Stimulated activated naive CD8-positive, alpha-beta T cell treated with anti-CD3 and anti-CD28 coated beads, Interleukin-15, Interleukin-2, amounts not matched to agents 100 ng/mL and 50 ng/mL, for 24 hours (primary cell): ENCODE measurements around the gene GNPNAT1.
A peak's percentile ranks its signal among the peaks of the same experiment; 100 is the strongest.

Experiments
- H3K27ac Mint-ChIP-seq: one replicate; pipeline ENCODE4 v1.8.0; 2021; ENCODE audit warnings: mild to moderate bottlenecking, mixed read lengths
- H3K27me3 Mint-ChIP-seq: one replicate; pipeline ENCODE4 v1.8.0; 2021; ENCODE audit warnings: mixed read lengths
- H3K36me3 Mint-ChIP-seq: one replicate; pipeline ENCODE4 v1.8.0; 2021; ENCODE audit warnings: low read depth, mixed read lengths
- H3K4me1 Mint-ChIP-seq: one replicate; pipeline ENCODE4 v1.8.0; 2021; ENCODE audit warnings: low read depth, mixed read lengths
- H3K4me3 Mint-ChIP-seq: one replicate; pipeline ENCODE4 v1.8.0; 2021; ENCODE audit warnings: mild to moderate bottlenecking, mixed read lengths
- H3K9me3 Mint-ChIP-seq: one replicate; pipeline ENCODE4 v1.8.0; 2021; ENCODE audit warnings: mixed read lengths

Gene GNPNAT1

GRCh38 chr14:52801014-52801712, 9.8 kb upstream of the GNPNAT1 start:
- Mint-ChIP-seq H3K27ac (no peak overlapping the region), H3K4me3 (no peak overlapping the region), H3K36me3 (no peaks in the 10 kb centered on the region), H3K4me1 (peaks cover 5% of the 10 kb centered on the region), H3K27me3 (peaks cover 6% of the 10 kb centered on the region), H3K9me3 (no peaks in the 10 kb centered on the region)

DNA sequence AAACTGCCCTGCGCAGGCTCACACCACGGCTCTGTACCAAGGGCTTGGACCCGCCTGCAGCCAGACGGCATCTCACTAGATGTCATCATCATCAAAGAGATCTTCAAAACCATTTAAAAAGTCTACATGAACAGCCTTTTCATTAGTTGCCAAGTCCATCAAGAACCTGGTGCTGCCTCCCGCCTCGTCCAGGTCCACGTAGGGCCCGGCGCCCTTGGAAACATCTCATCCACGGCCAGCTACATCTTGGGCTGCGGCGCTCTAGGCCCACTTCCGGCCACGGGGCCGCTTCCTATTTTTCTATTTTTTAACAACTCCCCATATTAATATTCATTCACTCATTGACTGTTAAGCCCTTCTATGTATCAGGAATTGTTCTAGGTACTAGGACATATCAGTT, 7.4 kb upstream of the GNPNAT1 start:
- no peaks in the 10 kb centered on the region for H3K9me3 Mint-ChIP-seq
- H3K27ac Mint-ChIP-seq = no peak overlapping the region
- no peaks in the 10 kb centered on the region for H3K36me3 Mint-ChIP-seq
- H3K27me3 Mint-ChIP-seq = peaks cover 6% of the 10 kb centered on the region
- peaks cover 5% of the 10 kb centered on the region for H3K4me1 Mint-ChIP-seq
- no peak overlapping the region for H3K4me3 Mint-ChIP-seq

GRCh38 chr14:52797653-52798052, 6.2 kb upstream of the GNPNAT1 start:
- no peak overlapping the region for H3K4me3 Mint-ChIP-seq
- H3K36me3 Mint-ChIP-seq = no peaks in the 10 kb centered on the region
- H3K9me3 Mint-ChIP-seq = no peaks in the 10 kb centered on the region
- no peak overlapping the region for H3K27ac Mint-ChIP-seq
- peaks cover 6% of the 10 kb centered on the region for H3K27me3 Mint-ChIP-seq
- peaks cover 5% of the 10 kb centered on the region for H3K4me1 Mint-ChIP-seq

- H3K36me3 Mint-ChIP-seq = peaks cover 4% of the 10 kb centered on the region
- no peak overlapping the region for H3K4me3 Mint-ChIP-seq
- no peaks in the 10 kb centered on the region for H3K9me3 Mint-ChIP-seq
- no peak overlapping the region for H3K27ac Mint-ChIP-seq
- H3K27me3 Mint-ChIP-seq = no peaks in the 10 kb centered on the region
- H3K4me1 Mint-ChIP-seq = peaks cover 35% of the 10 kb centered on the region
Observed at GRCh38 chr14:52793061-52793460, 1.7 kb upstream of the GNPNAT1 start.

- H3K27me3 Mint-ChIP-seq = no peaks in the 10 kb centered on the region
- peak overlapping the region; percentile 45 for H3K27ac Mint-ChIP-seq
- no peaks in the 10 kb centered on the region for H3K9me3 Mint-ChIP-seq
- peaks cover 35% of the 10 kb centered on the region for H3K4me1 Mint-ChIP-seq
- H3K4me3 Mint-ChIP-seq = peak overlapping the region; percentile 93
- peaks cover 4% of the 10 kb centered on the region for H3K36me3 Mint-ChIP-seq
Observed at GRCh38 chr14:52792097-52792415, 649 bp upstream of the GNPNAT1 start.

DNA sequence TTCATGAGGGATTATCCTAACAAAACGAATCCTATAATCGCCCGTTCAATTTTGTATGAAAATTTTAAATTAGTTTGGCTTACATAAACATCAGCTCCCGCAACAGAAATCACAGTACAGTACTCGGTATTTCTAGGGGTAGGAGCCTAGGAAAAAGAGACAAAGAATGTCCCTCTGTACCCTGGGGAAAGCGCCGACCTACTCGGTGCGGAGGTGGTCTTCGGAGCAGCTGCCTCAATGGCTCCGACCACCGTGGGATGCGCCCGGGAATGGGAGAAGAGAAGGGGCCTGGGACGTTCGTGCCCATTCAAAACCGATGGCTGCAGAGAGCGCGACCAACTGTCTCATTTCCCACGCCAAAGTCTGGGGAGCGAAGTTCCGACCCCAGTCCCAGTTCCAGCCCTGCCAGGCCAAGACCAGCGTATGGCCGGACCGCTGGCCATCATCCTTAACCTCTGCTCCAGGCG, 618 bp downstream of the GNPNAT1 start:
- Mint-ChIP-seq H3K4me3 (peak overlapping the region; percentile 93), H3K4me1 (peaks cover 35% of the 10 kb centered on the region), H3K27ac (peak overlapping the region; percentile 80), H3K9me3 (no peaks in the 10 kb centered on the region), H3K27me3 (no peaks in the 10 kb centered on the region), H3K36me3 (peaks cover 8% of the 10 kb centered on the region)

DNA sequence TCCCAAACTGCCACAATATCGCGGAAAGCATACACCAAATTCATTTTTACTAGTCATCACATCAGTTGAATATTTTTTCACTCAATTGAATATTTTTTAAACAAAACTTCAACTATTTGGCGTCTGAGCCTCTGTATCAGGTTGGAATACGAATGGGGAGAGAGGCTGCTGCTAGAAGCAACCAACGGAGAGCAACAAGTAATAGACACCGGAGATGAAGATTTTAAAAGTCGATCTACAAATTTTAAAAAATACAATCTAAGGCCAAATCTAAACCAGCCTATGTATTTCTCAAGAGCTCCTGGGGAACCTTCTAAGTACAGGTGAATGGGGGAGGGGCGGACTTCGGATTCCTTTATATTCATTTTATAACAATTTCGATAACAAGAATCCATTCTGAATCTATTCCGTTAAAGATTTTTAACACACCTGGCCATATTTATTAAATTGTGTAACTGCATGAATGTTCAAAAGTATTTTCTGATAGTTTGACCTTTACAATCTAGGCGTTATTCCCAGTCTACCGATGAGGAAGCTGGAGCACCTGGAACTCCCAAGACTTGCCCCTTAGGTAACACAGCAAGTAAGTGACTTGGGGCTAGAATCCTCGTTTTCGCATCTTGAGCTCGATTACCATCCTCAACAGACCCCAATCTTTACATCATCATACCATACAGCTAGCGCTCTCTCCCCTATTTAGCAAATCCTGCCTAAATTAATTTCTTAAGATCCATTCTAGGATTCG, 1.2 kb downstream of the GNPNAT1 start:
- no peaks in the 10 kb centered on the region for H3K9me3 Mint-ChIP-seq

DNA sequence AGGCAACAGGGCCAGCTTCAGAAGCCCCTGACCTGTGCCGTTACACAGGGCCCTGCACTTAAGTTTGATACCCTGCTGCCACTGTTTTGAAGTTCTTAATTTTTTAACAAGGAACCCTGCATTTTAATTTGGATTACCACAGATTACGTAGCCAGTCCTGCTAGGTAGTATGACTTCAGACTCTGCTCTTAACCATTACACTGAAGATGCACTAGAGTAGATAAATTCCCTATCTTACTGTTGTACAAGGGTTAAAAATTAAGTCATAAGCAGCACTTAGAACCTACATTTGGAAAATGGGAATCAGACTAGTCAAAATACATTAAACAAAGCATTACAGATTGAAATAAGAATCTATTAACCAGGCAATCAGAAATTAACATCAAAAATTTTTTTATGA, 2.3 kb downstream of the GNPNAT1 start:
- Mint-ChIP-seq H3K9me3 (no peaks in the 10 kb centered on the region), H3K27me3 (no peaks in the 10 kb centered on the region), H3K36me3 (peaks cover 11% of the 10 kb centered on the region), H3K4me1 (peaks cover 35% of the 10 kb centered on the region), H3K4me3 (peak overlapping the region; percentile 93), H3K27ac (no peak overlapping the region)

More for the DNA sequence above, 1.2 kb downstream of the GNPNAT1 start:
- Mint-ChIP-seq H3K27ac (peak overlapping the region; percentile 80), H3K4me3 (peak overlapping the region; percentile 93), H3K27me3 (no peaks in the 10 kb centered on the region), H3K36me3 (peaks cover 8% of the 10 kb centered on the region), H3K4me1 (peaks cover 35% of the 10 kb centered on the region)

- H3K27ac Mint-ChIP-seq = no peak overlapping the region
Observed at GRCh38 chr14:52786887-52787286, 4.5 kb downstream of the GNPNAT1 start.

GRCh38 chr14:52783206-52783605, 8.2 kb downstream of the GNPNAT1 start:
- Mint-ChIP-seq H3K9me3 (no peaks in the 10 kb centered on the region), H3K27me3 (no peaks in the 10 kb centered on the region), H3K4me3 (no peak overlapping the region), H3K27ac (no peak overlapping the region), H3K36me3 (peaks cover 30% of the 10 kb centered on the region), H3K4me1 (peaks cover under 1% of the 10 kb centered on the region)

More at GRCh38 chr14:52786887-52787286, 4.5 kb downstream of the GNPNAT1 start:
- no peaks in the 10 kb centered on the region for H3K9me3 Mint-ChIP-seq
- H3K27me3 Mint-ChIP-seq = no peaks in the 10 kb centered on the region
- no peak overlapping the region for H3K4me3 Mint-ChIP-seq
- peaks cover 28% of the 10 kb centered on the region for H3K4me1 Mint-ChIP-seq
- H3K36me3 Mint-ChIP-seq = peaks cover 17% of the 10 kb centered on the region

DNA sequence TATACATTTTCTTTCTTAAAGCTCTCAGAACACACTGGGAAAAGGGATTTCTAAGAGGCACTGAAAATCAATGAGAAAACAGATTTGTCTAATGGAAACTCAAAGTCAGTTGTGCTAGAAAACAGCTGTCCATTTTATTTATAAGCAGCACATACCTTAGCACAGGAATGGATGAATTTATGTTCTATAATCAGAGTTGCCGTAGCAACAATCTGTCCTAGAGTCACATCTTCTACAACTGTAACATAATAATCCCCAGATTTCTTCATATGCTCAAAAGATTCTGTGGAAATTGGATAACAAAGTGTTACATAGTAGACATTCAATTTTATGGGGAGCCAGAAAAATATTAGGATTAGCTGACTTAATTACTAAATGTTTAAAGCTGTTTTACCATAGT, 9.8 kb downstream of the GNPNAT1 start:
- H3K27me3 Mint-ChIP-seq = no peaks in the 10 kb centered on the region
- no peaks in the 10 kb centered on the region for H3K4me1 Mint-ChIP-seq
- no peak overlapping the region for H3K4me3 Mint-ChIP-seq
- H3K36me3 Mint-ChIP-seq = peaks cover 39% of the 10 kb centered on the region
- no peaks in the 10 kb centered on the region for H3K9me3 Mint-ChIP-seq
- no peak overlapping the region for H3K27ac Mint-ChIP-seq

DNA sequence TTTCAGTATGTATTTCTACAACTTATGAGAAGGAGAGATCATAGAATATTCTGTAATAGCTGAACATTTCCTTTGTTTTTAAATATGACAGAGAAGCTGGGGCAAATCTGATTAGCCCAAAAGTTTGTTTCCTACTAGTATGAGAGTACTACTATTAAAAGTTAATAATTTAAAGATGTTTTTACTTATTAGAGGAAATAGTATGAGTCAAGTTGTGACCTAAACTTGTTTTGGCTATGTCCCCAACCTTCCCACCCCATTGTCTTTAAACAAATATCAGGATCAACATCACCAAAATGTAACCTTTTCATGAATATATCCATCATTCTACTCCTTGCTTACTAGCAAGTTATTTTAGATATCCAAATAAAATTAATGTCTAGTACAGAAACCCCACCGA, 10.5 kb downstream of the GNPNAT1 start:
- H3K27me3 Mint-ChIP-seq = no peaks in the 10 kb centered on the region
- H3K27ac Mint-ChIP-seq = no peak overlapping the region
- peaks cover 36% of the 10 kb centered on the region for H3K36me3 Mint-ChIP-seq
- H3K4me3 Mint-ChIP-seq = no peak overlapping the region
- H3K9me3 Mint-ChIP-seq = no peaks in the 10 kb centered on the region
- H3K4me1 Mint-ChIP-seq = no peaks in the 10 kb centered on the region

DNA sequence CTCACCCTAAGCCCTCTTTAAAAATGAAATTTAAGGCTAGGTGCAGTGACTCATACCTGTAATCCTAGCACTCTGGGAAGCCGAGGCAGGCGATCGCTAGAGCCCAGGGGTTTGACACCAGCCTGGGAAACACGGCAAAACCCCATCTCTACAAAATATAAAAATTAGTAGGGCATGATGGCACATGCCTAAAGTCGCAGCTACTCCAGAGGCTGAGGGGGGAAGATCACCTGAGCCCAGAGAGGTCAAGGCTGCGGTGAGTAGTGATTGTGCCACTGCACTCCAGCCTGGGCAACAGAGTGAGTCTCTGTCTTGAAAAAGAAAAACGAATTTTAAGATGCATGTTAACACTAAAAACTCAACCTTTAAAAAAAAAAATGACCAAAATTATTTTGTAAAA, 12.7 kb downstream of the GNPNAT1 start:
- Mint-ChIP-seq H3K4me3 (no peak overlapping the region), H3K36me3 (peaks cover 47% of the 10 kb centered on the region), H3K27me3 (no peaks in the 10 kb centered on the region), H3K4me1 (no peaks in the 10 kb centered on the region), H3K27ac (no peak overlapping the region), H3K9me3 (no peaks in the 10 kb centered on the region)

- Mint-ChIP-seq H3K9me3 (no peaks in the 10 kb centered on the region), H3K4me1 (no peaks in the 10 kb centered on the region), H3K27ac (no peak overlapping the region), H3K36me3 (peaks cover 56% of the 10 kb centered on the region), H3K27me3 (no peaks in the 10 kb centered on the region), H3K4me3 (no peak overlapping the region)
Observed at GRCh38 chr14:52776816-52777215, 14.6 kb downstream of the GNPNAT1 start.

- Mint-ChIP-seq H3K36me3 (peaks cover 57% of the 10 kb centered on the region), H3K9me3 (no peaks in the 10 kb centered on the region), H3K4me1 (peaks cover 10% of the 10 kb centered on the region), H3K27me3 (no peaks in the 10 kb centered on the region), H3K4me3 (no peak overlapping the region), H3K27ac (peak overlapping the region; percentile 82)
Observed at GRCh38 chr14:52769887-52770286, 21.5 kb downstream of the GNPNAT1 start.
